ENCODE results near the gene BEST4. TPM values are rescaled to one million over a fixed set of nuclear protein-coding genes. Genes with fewer than 3 reads are reported as not detected.

Gene BEST4
- total and polyA plus RNA-seq, 2 of the 8 experiments (the other 6 are each of a cell fraction or from before 2014, with no cell fraction given) = 0.76 to 1.4 TPM

- 0 out of 2 replicates have a peak, but pooled peaks have one; percentile 7 for TF ChIP-seq JUND (IDR thresholded peaks at IDR 0.05; ENCODE audit: low read length)
Observed at GRCh38 chr1:44835738-44836675, 48.0 kb upstream of the BEST4 start (continued).
